Neuron (in vitro differentiated cells): Measurements from ENCODE around the gene FOXK1.

Experiments
- H2AFZ ChIP-seq: one replicate; pipeline ENCODE4 v1.6.1; 2013; ENCODE audit warnings: low read depth, mild to moderate bottlenecking, inconsistent platforms, low read length, moderate library complexity
- H3K27me3 ChIP-seq: one replicate; pipeline ENCODE4 v1.6.1; 2013; ENCODE audit warnings: low read length; ENCODE audit not compliant: insufficient read depth
- H3K36me3 ChIP-seq: one replicate; pipeline ENCODE4 v1.6.1; 2013; ENCODE audit warnings: low read length; ENCODE audit not compliant: insufficient read depth
- H3K4me1 ChIP-seq: one replicate; pipeline ENCODE4 v1.6.1; 2013; ENCODE audit warnings: low read length; ENCODE audit not compliant: insufficient read depth
- H3K4me3 ChIP-seq: 2 replicates; pipeline ENCODE4 v1.5.1; 2013; ENCODE audit warnings: mild to moderate bottlenecking, low read length, moderate library complexity
- H3K9me3 ChIP-seq: one replicate; pipeline ENCODE4 v1.6.1; 2013; ENCODE audit warnings: low read length

Gene FOXK1

GRCh38 chr7:4739528-4739992 lies 57.5 kb downstream of the FOXK1 start:
- H3K9me3 ChIP-seq, result no peaks in the 10 kb centered on the region
- H3K27me3 ChIP-seq, result no peaks in the 10 kb centered on the region
- no peak overlapping the region for H3K4me3 ChIP-seq
- H3K4me1 ChIP-seq, result peaks cover 20% of the 10 kb centered on the region
- peaks cover 18% of the 10 kb centered on the region for H3K36me3 ChIP-seq
- H2AFZ ChIP-seq, result no peak overlapping the region

GRCh38 chr7:4740796-4741195 lies 58.7 kb downstream of the FOXK1 start:
- no peaks in the 10 kb centered on the region for H3K27me3 ChIP-seq
- peaks cover 30% of the 10 kb centered on the region for H3K4me1 ChIP-seq
- peaks cover 19% of the 10 kb centered on the region for H3K36me3 ChIP-seq
- H2AFZ ChIP-seq, result no peak overlapping the region
- no peak overlapping the region for H3K4me3 ChIP-seq
- no peaks in the 10 kb centered on the region for H3K9me3 ChIP-seq

GRCh38 chr7:4742051-4742573 lies 60.0 kb downstream of the FOXK1 start:
- no peak overlapping the region for H2AFZ ChIP-seq
- H3K9me3 ChIP-seq, result no peaks in the 10 kb centered on the region
- H3K36me3 ChIP-seq, result peaks cover 29% of the 10 kb centered on the region
- no peak overlapping the region for H3K4me3 ChIP-seq
- H3K4me1 ChIP-seq, result peaks cover 34% of the 10 kb centered on the region
- H3K27me3 ChIP-seq, result no peaks in the 10 kb centered on the region

- peaks cover 37% of the 10 kb centered on the region for H3K36me3 ChIP-seq
- no peak overlapping the region for H3K4me3 ChIP-seq
- H3K27me3 ChIP-seq, result no peaks in the 10 kb centered on the region
- H3K9me3 ChIP-seq, result no peaks in the 10 kb centered on the region
- H2AFZ ChIP-seq, result no peak overlapping the region
- peaks cover 34% of the 10 kb centered on the region for H3K4me1 ChIP-seq
These were observed 60.8 kb downstream of the FOXK1 start for GRCh38 chr7:4742852-4743251.

- Histone ChIP-seq H2AFZ (no peak overlapping the region), H3K9me3 (no peaks in the 10 kb centered on the region), H3K27me3 (no peaks in the 10 kb centered on the region), H3K36me3 (peaks cover 47% of the 10 kb centered on the region), H3K4me1 (peaks cover 22% of the 10 kb centered on the region), H3K4me3 (peak overlapping the region; percentile 14)
These were observed 62.5 kb downstream of the FOXK1 start for GRCh38 chr7:4744391-4745264.

GRCh38 chr7:4745265-4745919 lies 63.3 kb downstream of the FOXK1 start:
- no peaks in the 10 kb centered on the region for H3K27me3 ChIP-seq
- H3K36me3 ChIP-seq, result peaks cover 54% of the 10 kb centered on the region
- H3K4me1 ChIP-seq, result peaks cover 22% of the 10 kb centered on the region
- H3K9me3 ChIP-seq, result peaks cover 2% of the 10 kb centered on the region
- H3K4me3 ChIP-seq, result no peak overlapping the region
- H2AFZ ChIP-seq, result no peak overlapping the region

- Histone ChIP-seq H3K9me3 (peaks cover 2% of the 10 kb centered on the region), H3K36me3 (peaks cover 51% of the 10 kb centered on the region), H3K27me3 (no peaks in the 10 kb centered on the region), H3K4me3 (no peak overlapping the region), H2AFZ (no peak overlapping the region), H3K4me1 (peaks cover 22% of the 10 kb centered on the region)
These were observed 64.2 kb downstream of the FOXK1 start for GRCh38 chr7:4745971-4746919.

- Histone ChIP-seq H3K36me3 (peaks cover 46% of the 10 kb centered on the region), H2AFZ (no peak overlapping the region), H3K4me3 (no peak overlapping the region), H3K9me3 (peaks cover 2% of the 10 kb centered on the region), H3K27me3 (no peaks in the 10 kb centered on the region), H3K4me1 (peaks cover 22% of the 10 kb centered on the region)
These were observed 64.9 kb downstream of the FOXK1 start for GRCh38 chr7:4747013-4747412.

- H3K4me1 ChIP-seq, result peaks cover 22% of the 10 kb centered on the region
- H3K4me3 ChIP-seq, result no peak overlapping the region
- H2AFZ ChIP-seq, result no peak overlapping the region
- H3K27me3 ChIP-seq, result no peaks in the 10 kb centered on the region
- H3K36me3 ChIP-seq, result peaks cover 38% of the 10 kb centered on the region
- H3K9me3 ChIP-seq, result peaks cover 2% of the 10 kb centered on the region
These were observed 65.7 kb downstream of the FOXK1 start for GRCh38 chr7:4747746-4748145.

- Histone ChIP-seq H2AFZ (no peak overlapping the region), H3K27me3 (no peaks in the 10 kb centered on the region), H3K4me1 (peaks cover 22% of the 10 kb centered on the region), H3K9me3 (peaks cover 2% of the 10 kb centered on the region), H3K4me3 (no peak overlapping the region), H3K36me3 (peaks cover 36% of the 10 kb centered on the region)
These were observed 66.2 kb downstream of the FOXK1 start for GRCh38 chr7:4748231-4748681.

- peaks cover 40% of the 10 kb centered on the region for H3K36me3 ChIP-seq
- H3K4me1 ChIP-seq, result peaks cover 16% of the 10 kb centered on the region
- peaks cover 2% of the 10 kb centered on the region for H3K9me3 ChIP-seq
- H2AFZ ChIP-seq, result no peak overlapping the region
- no peaks in the 10 kb centered on the region for H3K27me3 ChIP-seq
- H3K4me3 ChIP-seq, result no peak overlapping the region
These were observed 67.3 kb downstream of the FOXK1 start for GRCh38 chr7:4749363-4749762.

GRCh38 chr7:4749798-4750197 lies 67.7 kb downstream of the FOXK1 start:
- Histone ChIP-seq H3K9me3 (peaks cover 2% of the 10 kb centered on the region), H2AFZ (no peak overlapping the region), H3K36me3 (peaks cover 44% of the 10 kb centered on the region), H3K4me1 (peaks cover 12% of the 10 kb centered on the region), H3K4me3 (no peak overlapping the region), H3K27me3 (no peaks in the 10 kb centered on the region)
